SJCRH30 (cell line): Measurements from ENCODE around the gene CALML4. TPM values are rescaled to one million over a fixed set of nuclear protein-coding genes. Genes with fewer than 3 reads are reported as not detected.
"Not testable (repeated sequence)": the region's sequence is repeated elsewhere in the genome, so short reads cannot be mapped to it uniquely, and the experiment has no call there.

ENCODE experiments used
- DNase-seq, 2 experiments: peaks; one replicate each; pipeline ENCODE4 v3.0.0-alpha.2; 2015 to 2020
- H3K27ac ChIP-seq: fragments of 250-450 bp; sonication (Bioruptor Pico); 2 replicates; pipeline ENCODE4 v1.5.1; 2020; ENCODE audit warnings: mild to moderate bottlenecking, moderate library complexity
- H3K27me3 ChIP-seq: fragments of 250-450 bp; sonication (Bioruptor Pico); 2 replicates; pipeline ENCODE4 v1.5.1; 2020; ENCODE audit warnings: mild to moderate bottlenecking, moderate library complexity
- H3K36me3 ChIP-seq: fragments of 250-450 bp; sonication (Bioruptor Pico); 2 replicates; pipeline ENCODE4 v1.5.1; 2020; ENCODE audit warnings: mild to moderate bottlenecking, moderate library complexity
- H3K4me1 ChIP-seq: fragments of 250-450 bp; sonication (Bioruptor Pico); 2 replicates; pipeline ENCODE4 v1.5.1; 2020; ENCODE audit warnings: mild to moderate bottlenecking, moderate library complexity
- H3K4me3 ChIP-seq: fragments of 250-450 bp; sonication (Bioruptor Pico); 2 replicates; pipeline ENCODE4 v1.5.1; 2020; ENCODE audit warnings: mild to moderate bottlenecking, moderate library complexity
- H3K9me3 ChIP-seq: fragments of 250-450 bp; sonication (Bioruptor Pico); replicated peaks from 2 replicates; pipeline ENCODE4 v1.5.1; 2020; ENCODE audit warnings: mild to moderate bottlenecking, moderate library complexity
- total RNA-seq: library from RNA; depleted of rRNA; stranded (reverse); fragments of >200 nt; shearing (Covaris generic); gene quantifications from 2 replicates; pipeline ENCODE4 v1.2.3, GENCODE V29; 2014

The CALML4 gene
- total RNA-seq, 1 experiment from 2014 or later, result 7.5 TPM

DNA sequence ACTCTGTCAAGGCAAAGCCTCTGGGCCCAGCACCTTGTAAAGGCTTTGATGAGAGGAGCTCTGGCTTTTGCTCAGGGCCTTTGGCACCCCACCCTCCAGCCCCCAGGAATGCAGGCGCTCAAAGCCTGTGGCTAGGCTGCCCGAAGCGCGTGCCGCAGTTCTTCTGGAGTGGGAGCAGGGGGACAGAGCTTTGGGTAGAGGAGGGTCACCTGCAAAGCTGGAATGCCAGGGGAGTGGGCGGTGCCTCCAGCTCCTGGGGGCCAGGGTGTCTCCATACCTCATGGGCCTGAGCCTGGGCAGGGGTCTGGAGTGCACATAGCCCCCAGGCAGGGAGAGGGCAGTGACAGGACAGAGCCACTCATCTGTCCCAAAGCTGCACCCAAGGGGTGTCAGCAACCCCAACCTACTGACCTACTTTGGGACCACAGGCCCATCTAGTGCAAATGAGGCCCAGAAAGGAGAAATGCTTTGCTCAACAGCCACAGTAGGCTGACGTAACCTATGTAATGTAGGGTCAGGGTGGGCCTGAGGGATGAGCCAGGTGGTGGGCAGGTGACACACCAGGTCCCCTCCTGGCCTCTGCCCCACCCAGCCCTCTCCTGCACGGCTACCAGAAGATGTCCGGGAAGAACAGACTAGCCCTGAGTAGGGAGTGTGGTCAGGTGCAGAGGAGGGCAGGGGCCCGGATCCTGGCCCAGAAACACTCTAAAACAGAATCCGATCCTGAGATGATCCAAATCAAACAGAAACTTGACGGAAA lies 2.2 kb upstream of the CALML4 start:
- H3K27ac ChIP-seq, result no peak overlapping the region
- no peaks in the 10 kb centered on the region for H3K4me1 ChIP-seq
- no peaks in the 10 kb centered on the region for H3K9me3 ChIP-seq
- H3K27me3 ChIP-seq, result no peaks in the 10 kb centered on the region
- no peak overlapping the region for H3K4me3 ChIP-seq
- peaks cover 8% of the 10 kb centered on the region for H3K36me3 ChIP-seq
- DNase-seq, result no peak

DNA sequence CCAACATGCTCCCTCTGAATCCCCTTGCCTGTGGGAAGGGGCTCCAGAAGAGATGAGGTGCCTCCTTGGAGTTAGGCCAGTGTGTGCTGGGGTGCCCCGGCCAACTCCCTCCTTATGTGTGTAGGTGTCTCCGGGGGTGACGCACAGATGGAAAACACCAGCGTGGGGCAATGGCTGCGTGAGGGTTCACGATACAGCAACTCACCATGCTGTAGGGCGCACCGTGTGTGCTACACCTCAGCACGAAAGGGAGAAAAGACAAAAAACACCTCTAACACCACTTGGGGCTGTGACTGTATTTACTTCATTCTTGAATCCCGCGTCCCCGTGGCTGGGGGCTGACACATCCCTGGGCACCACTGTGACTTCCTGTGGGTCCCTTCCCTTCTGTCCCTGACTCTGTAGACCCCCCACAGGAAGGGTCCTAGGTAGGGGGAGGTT lies 1.6 kb upstream of the CALML4 start:
- no peak overlapping the region for H3K27ac ChIP-seq
- no peak for DNase-seq
- no peaks in the 10 kb centered on the region for H3K27me3 ChIP-seq
- H3K4me1 ChIP-seq, result no peaks in the 10 kb centered on the region
- H3K4me3 ChIP-seq, result no peak overlapping the region
- no peaks in the 10 kb centered on the region for H3K9me3 ChIP-seq
- peaks cover 7% of the 10 kb centered on the region for H3K36me3 ChIP-seq

DNA sequence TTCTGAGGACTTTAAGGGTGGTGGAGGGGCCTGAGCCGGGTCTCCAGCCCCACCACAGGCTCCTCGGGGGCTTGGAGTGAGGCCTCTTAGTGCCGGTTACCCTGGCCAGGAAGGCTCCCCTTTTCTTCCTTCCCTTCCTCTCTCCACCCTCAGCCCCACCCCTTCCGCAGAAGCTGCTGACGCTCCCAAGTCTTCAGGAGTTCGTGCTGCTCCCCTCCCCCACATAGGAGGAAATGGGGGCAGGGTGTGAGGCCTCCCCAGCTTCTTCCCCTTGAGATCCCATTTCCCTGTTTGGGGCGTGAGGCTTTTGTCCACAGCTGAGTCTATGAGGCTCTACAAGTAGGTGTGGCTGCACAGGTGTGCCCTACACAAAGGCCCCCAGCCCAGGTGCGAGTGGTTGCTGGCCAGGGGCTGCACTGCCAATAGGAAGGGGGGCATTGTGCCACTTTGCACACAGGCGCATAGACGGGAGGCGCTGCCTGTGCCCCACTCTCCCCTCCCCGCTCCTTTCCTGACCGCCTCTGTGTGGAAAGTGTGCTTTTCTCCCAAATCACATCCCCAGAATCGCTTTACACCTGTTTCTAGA lies 915 bp upstream of the CALML4 start:
- no peak overlapping the region for H3K27ac ChIP-seq
- H3K27me3 ChIP-seq, result no peaks in the 10 kb centered on the region
- H3K4me3 ChIP-seq, result no peak overlapping the region
- H3K4me1 ChIP-seq, result no peaks in the 10 kb centered on the region
- H3K36me3 ChIP-seq, result peaks cover 1% of the 10 kb centered on the region
- H3K9me3 ChIP-seq, result no peaks in the 10 kb centered on the region
- DNase-seq, result no peak

DNA sequence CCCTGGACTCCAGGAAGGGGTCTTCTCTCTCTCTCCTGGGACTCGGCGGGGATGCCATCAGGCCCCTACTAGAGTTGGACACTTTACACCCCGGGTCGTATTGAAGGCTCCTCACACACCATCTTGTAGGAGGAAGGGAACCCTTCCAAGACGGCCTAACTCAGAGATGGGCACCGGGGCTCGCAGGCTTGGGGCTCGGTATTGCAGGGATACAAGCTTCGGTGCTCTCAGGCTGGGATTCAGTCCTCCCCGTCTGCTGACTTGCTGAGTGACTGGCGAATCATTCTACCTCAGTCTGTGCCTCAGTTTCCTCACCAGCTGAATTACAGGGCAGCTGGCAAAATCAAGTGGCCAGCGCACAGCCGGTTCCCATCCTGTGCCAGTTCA lies 419 bp upstream of the CALML4 start:
- H3K9me3 ChIP-seq, result no peaks in the 10 kb centered on the region
- H3K36me3 ChIP-seq, result no peaks in the 10 kb centered on the region; the same call in none of the 2 replicates
- H3K27ac ChIP-seq, result no peak overlapping the region
- H3K4me1 ChIP-seq, result no peaks in the 10 kb centered on the region
- H3K27me3 ChIP-seq, result no peaks in the 10 kb centered on the region
- DNase-seq, result no peak
- H3K4me3 ChIP-seq, result no peak overlapping the region

DNA sequence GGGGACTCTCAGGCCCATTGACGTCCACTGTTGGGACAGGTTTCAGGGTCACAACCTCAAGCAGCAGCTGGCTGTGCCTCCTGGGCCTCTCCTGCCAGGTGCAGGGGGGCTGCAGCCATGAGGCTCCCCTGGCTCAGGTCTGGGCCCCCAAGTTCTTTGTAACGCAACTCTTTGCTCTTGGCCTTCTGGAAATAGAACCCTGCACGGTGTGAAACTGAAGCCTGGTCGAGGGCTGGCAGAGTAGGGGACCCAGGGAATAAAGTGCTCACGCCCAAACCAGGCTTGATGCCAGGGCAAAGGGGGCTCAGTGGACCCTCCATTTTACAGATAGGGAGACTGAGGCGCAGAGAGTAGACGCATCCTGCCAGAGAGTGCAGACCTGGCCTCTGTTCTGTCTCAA lies 771 bp downstream of the CALML4 start:
- H3K27me3 ChIP-seq, result no peaks in the 10 kb centered on the region
- H3K9me3 ChIP-seq, result no peaks in the 10 kb centered on the region
- no peak overlapping the region for H3K27ac ChIP-seq
- no peaks in the 10 kb centered on the region for H3K4me1 ChIP-seq
- no peak overlapping the region for H3K4me3 ChIP-seq
- H3K36me3 ChIP-seq, result no peaks in the 10 kb centered on the region; the same call in none of the 2 replicates
- DNase-seq, result no peak

DNA sequence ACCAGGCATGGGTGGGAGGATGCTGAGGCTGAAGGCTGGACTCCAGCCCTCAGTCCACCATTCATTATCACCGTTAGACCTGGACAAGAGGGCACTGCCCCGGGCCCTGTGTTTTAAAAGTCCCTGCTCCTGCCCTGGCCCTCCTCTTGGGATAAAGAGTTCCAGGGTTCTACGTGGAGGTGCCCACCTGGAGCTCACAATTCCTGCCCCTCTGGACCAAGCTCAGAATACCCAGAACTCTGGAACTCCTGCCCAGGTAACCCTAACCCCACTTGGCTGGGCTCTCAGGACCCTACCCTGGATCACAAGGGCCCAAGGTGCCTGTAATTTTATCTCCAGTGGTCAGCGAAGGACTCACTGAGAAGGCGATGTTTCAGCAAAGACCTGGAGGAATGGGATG lies 1.2 kb downstream of the CALML4 start:
- Histone ChIP-seq H3K4me3 (no peak overlapping the region), H3K9me3 (no peaks in the 10 kb centered on the region), H3K27ac (no peak overlapping the region), H3K36me3 (no peaks in the 10 kb centered on the region; the same call in 1 of the 2 replicates), H3K4me1 (no peaks in the 10 kb centered on the region), H3K27me3 (no peaks in the 10 kb centered on the region)
- no peak for DNase-seq

DNA sequence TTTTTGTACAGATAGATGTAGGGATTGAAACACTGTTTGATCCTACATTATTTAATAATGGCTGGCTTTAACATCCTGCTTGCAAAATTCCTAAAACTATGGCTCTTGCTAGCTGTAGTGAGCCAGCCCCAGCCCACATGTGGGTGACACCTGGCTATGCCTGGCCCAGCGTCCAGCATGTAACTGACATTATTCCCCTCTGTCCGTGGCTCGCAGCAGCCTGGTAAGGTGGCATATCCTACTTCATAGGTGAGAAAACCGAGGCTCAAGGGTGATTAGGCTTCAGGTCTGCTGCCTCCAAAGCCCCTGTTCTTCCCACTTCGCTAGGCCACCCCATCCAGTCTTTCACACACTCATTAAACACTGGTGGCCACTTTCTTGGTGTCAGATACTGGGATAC lies 1.6 kb downstream of the CALML4 start:
- Histone ChIP-seq H3K27me3 (no peaks in the 10 kb centered on the region), H3K9me3 (no peaks in the 10 kb centered on the region), H3K27ac (no peak overlapping the region), H3K36me3 (no peaks in the 10 kb centered on the region; the same call in 1 of the 2 replicates), H3K4me3 (no peak overlapping the region), H3K4me1 (no peaks in the 10 kb centered on the region)
- no peak for DNase-seq

DNA sequence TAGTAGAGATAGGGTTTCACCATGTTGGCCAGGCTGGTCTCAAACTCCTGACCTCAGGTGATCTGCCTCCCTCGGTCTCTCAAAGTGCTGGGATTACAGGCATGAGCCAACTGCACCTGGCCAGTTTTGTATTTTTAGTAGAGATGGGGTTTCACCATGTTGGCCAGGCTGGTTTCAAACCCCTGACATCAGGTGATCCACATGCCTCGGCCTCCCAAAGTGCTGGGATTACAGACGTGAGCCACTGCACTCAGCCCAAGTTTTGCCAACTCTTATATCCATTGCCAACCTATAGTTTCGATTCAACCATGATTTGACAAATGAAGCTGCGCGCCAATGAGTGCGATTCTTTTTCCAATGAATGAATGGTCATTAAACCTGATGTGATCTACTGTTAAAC lies 2.1 kb downstream of the CALML4 start:
- not testable (repeated sequence) for H3K36me3 ChIP-seq, H3K27me3 ChIP-seq, H3K4me1 ChIP-seq, H3K4me3 ChIP-seq, H3K27ac ChIP-seq, H3K9me3 ChIP-seq, DNase-seq

DNA sequence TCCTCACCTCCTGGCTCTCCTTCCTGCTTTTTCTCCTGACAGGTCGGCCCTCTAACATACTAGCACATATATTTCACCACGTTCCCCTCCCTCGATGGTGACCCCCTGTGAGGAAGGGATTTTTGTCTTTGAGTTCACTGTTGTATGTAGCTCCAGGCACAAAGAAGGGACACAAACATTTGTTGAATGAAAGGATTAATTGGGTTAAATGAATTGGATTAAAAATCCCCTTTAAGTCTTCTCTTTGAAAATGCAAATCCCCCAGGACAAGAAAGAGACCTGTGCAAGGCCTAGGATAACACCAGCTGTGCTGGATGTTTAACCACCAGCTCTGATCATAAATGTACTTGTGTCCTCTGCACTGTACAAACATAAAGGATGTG lies 3.3 kb downstream of the CALML4 start:
- DNase-seq, result no peak
- Histone ChIP-seq H3K9me3 (no peaks in the 10 kb centered on the region), H3K27ac (no peak overlapping the region), H3K4me1 (no peaks in the 10 kb centered on the region), H3K27me3 (no peaks in the 10 kb centered on the region), H3K36me3 (no peaks in the 10 kb centered on the region; the same call in 1 of the 2 replicates), H3K4me3 (no peak overlapping the region)

DNA sequence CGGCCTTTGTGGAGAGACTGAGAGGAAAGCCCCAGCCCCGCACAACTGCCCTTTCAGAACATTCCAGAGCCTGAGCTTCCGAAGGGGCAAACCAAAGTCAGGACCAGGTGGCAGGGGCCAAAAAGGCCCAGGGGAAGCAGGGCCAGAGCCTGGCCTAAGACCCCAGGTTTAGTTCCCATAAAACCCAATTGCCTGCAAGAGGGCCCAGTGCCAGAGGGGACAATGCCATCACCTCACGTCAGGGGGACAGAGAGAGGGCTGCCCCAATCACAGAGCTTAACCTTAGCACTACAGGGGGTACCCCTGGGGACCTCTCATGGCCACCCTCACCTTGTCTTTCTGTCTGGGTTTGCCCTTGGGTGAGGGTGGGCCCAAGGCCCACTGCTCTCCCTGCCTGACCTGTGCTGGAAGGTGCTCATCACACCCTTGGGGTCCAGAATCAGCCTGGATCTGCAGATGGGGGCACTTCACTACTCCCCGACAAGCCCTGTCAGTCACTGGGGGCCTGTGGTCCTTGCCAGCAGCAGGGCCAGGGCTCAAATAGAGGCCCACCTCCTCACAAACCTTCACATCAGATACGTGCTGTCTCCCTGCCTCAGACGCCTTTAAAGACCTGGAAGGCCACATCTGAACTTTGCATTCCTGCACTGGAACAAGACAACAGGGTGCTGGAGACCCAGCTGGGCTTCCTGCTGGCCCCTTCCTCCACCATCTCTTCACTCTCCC lies 3.8 kb downstream of the CALML4 start:
- Histone ChIP-seq H3K4me3 (no peak overlapping the region), H3K9me3 (no peaks in the 10 kb centered on the region), H3K36me3 (no peaks in the 10 kb centered on the region), H3K4me1 (no peaks in the 10 kb centered on the region), H3K27me3 (no peaks in the 10 kb centered on the region), H3K27ac (no peak overlapping the region)
- no peak for DNase-seq

DNA sequence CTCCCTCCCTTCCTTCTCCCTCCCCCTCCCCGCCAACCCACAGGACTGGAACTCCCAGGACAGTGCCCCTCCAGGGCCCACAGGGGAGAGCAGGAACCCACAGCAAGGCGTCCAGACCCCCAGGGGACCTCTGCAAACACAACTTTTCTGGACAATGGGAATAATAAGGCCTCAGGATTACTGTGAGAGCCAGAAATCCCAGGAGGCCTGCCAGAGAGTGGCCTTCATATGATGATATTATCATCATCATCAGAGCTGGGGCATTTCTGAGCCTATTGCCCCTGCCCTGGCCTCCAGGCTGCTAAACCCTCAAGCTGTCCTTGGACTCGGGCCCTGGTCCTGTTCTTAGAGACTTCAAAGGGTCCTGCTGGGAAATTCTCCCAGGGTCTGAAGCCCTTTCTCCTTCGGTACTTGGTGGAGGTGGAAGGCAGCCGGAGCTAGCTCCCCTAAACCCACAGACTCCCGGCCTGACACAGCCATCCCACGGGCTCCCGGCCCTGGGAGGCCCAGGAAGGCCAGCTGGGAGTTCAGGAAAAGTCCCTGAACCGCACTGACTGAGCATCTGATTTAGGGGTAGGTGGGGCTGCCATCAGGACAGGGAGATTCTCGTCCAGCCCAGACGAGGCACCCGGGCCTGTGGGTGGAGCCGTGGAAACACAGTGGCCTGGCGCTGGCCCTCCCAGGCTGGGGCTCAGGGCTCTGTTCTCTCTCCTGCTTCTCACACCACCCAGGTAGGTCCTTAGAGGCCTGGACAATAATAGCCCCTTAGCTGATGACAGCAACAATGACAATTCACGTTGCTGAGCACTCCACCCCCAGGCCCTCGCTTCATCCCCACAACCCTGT lies 4.9 kb downstream of the CALML4 start:
- H3K9me3 ChIP-seq, result no peaks in the 10 kb centered on the region
- H3K27ac ChIP-seq, result no peak overlapping the region
- no peaks in the 10 kb centered on the region for H3K27me3 ChIP-seq
- H3K36me3 ChIP-seq, result peaks cover 3% of the 10 kb centered on the region; the same call in 1 of the 2 replicates
- H3K4me3 ChIP-seq, result no peak overlapping the region
- DNase-seq, result no peak
- no peaks in the 10 kb centered on the region for H3K4me1 ChIP-seq

DNA sequence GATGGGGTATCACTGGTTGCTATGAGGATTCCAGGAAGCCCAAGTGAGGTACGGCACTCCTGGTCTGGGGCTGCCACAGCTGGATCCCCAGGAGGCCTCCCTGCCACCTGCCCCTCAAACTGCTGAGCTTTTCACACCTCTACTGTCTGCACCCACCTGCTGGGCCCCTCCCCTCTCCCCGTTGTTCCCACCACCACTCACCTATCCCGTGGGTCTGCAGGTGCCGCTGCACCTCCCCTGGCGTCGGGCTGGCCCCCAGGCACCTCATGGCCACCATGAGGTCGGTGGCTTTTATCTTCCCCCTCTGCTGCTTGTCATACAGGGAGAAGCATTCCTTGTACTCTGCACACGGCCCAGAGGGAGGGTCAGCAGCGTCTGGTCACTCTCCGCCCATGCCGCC lies 5.8 kb downstream of the CALML4 start:
- H3K4me3 ChIP-seq, result no peak overlapping the region
- no peaks in the 10 kb centered on the region for H3K27me3 ChIP-seq
- no peaks in the 10 kb centered on the region for H3K9me3 ChIP-seq
- no peaks in the 10 kb centered on the region for H3K4me1 ChIP-seq
- H3K36me3 ChIP-seq, result peaks cover 5% of the 10 kb centered on the region; the same call in 1 of the 2 replicates
- no peak for DNase-seq
- H3K27ac ChIP-seq, result no peak overlapping the region

DNA sequence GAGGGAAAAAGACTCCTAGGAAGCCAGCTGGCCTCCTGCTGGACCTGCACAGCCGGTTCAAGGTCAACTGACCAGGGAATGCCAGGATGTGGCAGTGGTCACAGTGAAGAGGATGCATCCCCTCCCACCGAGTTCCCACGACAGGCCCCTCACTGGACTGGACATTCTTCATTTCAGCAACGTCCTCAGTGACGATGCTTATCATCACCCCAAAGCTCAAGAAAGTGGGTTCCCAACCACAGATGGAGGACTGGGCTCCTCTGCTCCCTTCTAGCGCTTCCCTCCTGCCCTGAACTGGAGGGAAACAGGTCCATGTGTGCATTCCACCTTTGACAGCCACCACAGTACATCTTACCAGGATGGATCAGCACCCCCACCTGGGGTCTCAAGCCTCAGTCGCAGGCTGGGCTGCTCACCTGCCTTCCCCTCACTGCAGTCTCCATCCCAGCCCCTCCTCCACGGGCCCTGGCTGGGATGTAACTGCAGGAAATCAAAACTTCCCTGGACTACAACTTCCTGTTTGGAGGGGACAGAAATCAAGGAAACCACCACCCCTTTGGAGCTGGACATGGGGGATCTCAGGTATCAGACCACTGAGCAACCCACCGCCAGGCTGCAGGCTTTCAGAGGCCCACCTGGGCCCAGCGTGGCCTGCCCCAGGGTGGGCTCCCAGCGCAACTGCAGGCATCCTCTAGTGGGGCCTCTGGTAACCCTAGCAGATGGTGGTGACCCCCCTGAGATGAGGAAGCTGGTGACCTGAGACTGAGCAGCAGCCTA lies 7.3 kb downstream of the CALML4 start:
- no peak for DNase-seq
- Histone ChIP-seq H3K36me3 (peaks cover 16% of the 10 kb centered on the region), H3K4me1 (no peaks in the 10 kb centered on the region), H3K27ac (no peak overlapping the region), H3K27me3 (no peaks in the 10 kb centered on the region), H3K4me3 (no peak overlapping the region), H3K9me3 (no peaks in the 10 kb centered on the region)

DNA sequence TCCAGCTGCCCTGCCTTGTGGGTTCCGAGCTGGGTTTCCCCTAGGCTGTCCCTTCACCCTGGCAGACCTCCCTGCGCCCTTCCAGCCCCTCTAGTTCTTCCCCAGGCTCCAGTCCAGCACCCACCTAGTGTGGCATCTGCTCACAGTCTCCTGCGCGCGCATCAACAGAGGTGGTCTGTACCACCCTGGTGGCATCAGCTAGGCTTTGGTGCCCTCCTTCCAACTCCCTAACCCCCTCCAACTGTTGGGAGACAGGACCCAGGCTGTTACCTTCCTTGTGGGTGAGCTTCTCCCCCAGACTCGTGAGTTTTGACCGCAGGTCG lies 8.0 kb downstream of the CALML4 start:
- peaks cover 23% of the 10 kb centered on the region for H3K36me3 ChIP-seq
- DNase-seq, result no peak
- H3K9me3 ChIP-seq, result no peaks in the 10 kb centered on the region
- H3K4me1 ChIP-seq, result no peaks in the 10 kb centered on the region
- H3K27me3 ChIP-seq, result no peaks in the 10 kb centered on the region
- no peak overlapping the region for H3K4me3 ChIP-seq
- no peak overlapping the region for H3K27ac ChIP-seq
